GM19240 (cell line): ENCODE data around the gene MAEA.

Experiments
- DNase-seq: peaks from one replicate; pipeline ENCODE4 v3.0.0; 2011; ENCODE audit warnings: low spot score; ENCODE audit not compliant: insufficient read length

Gene MAEA

DNA sequence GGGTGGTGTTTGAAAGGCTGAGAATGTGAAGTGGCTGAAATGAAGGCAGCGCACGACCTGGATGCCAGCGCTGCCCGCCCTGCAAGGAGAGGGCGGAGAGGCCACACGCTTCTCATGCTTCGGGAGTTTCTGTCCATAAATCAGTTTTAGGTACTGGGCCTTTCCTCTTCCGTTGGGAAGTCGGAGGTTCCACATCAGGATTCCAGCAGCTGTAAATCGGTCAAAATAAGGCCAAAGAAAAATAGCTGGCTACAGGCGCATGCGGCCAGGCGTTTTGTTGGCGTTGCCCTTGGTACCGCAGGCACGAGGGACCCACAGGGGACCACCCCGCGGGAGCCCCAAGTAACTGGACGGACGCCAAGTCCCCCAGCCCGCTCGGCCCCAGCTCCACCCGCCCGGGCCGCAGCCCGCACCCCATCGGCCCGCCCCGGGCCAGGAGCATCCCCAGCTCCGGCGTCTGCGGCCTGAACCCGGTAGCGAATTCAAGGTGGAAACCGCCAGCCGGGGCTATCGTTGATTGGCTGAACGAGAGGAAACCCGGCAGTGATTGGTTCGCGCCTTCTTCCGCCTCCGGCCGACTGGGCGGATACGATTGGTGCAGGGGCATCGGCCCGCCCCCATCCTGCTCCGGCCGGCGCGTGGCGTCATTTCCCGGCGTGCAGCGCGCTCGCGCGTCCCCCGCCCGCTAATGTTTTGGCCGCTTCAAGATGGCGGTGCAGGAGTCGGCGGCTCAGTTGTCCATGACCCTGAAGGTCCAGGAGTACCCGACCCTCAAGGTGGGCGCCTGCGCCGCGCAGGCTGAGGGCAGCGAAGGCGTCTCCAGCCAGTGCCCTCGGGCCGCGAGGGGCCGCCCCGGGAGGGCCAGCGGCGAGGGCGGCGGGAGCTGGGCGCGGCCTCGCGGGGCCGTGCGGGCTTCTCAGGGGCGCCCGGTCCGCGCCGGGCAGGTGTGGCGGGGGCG, at the start of gene MAEA:
MAEA (plus strand) TSS at position 685 of the 958 bp plus-strand sequence; CDS start at position 708, 23 bp downstream.
- DNase-seq, result peak; percentile 99

DNA sequence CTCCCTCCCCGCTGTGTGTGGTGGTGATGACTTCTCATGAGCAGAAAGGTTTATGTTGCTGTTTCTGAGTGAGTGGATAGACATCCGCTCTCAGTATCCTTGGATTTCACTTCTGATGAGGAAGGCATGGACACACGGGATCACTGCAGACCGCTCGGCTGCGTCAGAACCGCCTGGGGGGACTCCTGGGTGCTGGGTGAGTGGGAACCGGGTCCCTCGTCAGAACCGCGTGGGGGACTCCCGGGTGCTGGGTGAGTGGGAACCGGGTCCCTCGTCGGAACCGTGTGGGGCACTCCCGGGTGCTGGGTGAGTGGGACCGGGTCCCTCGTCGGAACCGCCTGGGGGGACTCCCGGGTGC, 49.8 kb upstream of the MAEA start:
- no peak for DNase-seq

DNA sequence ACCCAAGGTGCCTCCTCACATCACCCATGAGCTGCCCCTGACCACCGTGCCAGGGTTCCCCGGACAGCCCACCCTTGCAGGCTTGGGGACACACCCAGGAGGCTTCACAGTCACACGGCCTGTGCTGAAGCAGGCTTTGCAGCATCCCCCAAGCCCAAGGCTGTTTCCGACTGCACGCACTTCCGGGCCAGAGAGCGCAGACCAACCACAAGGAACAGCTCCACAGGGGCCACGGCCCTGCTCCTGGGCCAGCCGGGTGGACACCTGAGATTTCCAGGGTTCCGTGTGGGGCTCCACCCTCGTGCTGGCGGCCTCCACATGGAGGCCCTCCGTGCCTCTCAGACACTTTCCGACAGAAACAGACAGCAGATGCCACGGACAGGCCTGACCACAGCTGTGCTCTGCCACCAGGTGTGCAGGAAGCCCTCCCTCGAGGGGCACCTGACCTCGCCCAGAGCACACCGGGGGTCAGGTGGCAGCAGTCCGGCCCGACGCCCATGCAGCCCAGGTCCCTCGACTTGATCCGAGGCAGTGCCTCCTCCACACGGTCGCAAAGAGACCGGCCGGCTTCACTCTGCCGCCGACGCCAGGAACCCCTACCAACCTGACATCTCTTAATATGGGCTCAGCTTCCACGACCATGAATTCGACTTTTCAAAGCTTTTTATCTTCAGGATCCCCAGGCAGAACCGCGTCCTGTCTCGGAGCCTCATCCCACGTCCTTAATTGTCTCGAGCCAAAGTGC, 48.8 kb upstream of the MAEA start:
- no peak for DNase-seq

DNA sequence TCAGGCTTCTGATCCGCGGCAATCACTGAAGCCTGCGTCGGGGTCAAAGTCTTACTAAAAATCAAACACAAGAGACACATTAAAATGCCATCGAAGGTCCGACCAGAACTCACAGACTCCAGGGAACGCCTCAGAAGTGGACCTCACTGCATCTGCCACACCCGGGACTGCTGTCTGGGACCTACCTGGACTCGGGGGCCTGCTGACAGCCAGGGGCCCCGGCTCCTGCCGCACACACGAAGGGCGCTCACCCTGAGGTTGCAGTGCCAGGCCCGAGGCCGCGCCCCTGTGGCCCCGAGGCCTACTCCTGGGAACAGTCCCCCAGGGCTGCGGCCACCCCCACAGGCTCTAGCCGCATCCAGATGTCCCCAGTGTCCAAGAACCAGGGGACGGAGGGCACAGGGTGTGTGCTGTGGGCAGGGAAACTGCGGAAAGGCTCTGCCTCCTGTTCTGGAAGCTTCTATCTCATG, 48.2 kb upstream of the MAEA start:
- DNase-seq, result no peak

DNA sequence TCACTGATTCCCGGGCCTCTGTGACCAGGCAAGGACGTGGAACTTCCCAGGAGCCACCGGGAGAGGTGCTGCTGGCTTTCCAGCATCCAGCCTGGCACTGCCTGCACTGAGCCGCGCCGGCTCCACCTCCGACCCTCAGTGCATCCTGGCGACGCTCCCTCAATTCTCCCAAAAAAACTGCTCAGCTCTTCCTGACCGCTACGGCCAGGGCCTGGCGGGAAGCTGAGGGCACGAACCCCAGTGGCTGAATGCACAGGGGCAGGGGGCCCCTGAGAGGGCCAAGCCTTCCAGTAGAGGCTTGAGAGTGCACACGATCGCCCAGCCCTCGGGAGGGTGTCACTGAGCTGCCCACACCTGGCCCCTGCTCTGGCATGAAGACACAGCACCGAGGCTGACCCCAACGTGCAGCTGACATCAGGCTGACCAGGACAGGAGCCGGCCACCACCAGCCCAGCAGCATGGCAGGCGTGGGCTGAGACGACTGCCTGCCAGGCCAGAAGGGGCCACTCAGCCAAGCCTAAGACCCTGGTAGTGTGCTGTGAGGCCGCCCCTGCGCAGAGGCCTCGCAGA, 47.7 kb upstream of the MAEA start:
- no peak for DNase-seq

DNA sequence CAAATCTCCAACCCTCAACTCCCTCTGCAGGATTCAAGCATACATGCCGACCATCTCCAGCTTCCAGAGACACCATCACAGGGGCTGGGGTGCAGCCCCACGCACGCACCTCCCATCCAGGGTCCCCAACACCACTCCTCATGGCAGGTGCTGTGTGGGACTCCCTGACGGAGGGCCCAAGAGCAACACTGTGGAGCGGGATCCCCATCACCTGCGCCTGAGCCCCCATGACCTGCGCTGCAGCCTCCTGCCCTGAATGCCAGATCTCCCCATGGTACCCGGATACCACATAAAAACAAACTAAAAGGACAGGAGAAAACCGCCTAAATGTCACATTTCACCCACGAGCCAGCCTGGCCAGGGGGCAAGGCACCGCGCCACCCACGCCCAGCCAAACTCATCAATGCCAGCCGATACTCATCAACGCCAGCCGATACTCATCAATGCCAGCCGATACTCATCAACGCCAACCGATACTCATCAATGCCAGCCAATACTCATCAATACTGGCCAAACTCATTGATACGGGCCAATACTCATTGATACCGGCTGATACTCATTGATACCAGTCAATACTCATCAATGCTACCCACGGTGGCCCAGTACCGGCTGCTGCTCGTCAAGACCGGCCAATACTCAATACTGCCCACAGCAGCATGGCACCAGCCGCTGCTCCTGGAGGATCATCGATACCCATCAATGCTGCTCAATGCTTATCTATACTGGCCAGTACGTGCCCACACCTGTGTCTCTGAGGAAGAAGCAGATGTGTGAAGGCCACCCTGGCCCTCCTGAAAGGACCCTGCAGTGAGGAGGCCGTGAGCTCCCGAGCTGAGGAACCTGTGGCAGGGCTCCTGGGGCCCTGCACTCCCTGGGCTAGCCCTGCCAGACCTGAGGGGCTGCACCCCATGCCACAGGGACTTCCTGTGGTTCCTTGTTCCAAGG, 46.9 kb upstream of the MAEA start:
- no peak for DNase-seq

DNA sequence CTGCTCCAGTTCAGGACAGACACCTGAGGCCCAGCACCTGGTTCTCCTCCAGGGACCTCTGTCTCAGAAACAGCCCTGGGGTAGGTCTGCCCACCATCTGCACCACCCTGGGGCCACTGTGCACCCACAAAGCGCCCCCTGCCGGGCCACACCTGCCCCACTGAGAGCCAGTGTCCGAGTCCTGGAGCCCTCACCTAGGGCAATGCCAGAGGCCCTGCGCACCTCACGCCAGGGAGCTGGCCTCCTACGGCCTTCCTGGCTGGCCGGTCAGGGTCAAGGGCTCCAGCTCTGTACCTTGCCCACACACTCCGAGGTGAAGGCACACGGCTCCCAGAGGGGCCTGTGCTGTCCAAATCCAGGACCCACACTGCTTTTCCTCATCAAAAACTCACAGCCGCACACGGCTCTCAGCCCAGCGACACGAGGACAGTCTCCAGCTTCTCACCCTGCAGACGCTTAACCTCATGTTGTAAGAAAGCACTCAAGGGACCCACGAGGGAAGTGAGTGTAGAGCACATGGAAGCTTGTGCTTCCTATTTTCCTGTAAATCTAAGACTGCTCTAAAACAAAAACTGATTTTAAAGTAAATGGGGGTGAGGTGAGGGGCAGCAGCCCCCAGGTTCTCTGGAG, 46.1 kb upstream of the MAEA start:
- DNase-seq, result no peak

DNA sequence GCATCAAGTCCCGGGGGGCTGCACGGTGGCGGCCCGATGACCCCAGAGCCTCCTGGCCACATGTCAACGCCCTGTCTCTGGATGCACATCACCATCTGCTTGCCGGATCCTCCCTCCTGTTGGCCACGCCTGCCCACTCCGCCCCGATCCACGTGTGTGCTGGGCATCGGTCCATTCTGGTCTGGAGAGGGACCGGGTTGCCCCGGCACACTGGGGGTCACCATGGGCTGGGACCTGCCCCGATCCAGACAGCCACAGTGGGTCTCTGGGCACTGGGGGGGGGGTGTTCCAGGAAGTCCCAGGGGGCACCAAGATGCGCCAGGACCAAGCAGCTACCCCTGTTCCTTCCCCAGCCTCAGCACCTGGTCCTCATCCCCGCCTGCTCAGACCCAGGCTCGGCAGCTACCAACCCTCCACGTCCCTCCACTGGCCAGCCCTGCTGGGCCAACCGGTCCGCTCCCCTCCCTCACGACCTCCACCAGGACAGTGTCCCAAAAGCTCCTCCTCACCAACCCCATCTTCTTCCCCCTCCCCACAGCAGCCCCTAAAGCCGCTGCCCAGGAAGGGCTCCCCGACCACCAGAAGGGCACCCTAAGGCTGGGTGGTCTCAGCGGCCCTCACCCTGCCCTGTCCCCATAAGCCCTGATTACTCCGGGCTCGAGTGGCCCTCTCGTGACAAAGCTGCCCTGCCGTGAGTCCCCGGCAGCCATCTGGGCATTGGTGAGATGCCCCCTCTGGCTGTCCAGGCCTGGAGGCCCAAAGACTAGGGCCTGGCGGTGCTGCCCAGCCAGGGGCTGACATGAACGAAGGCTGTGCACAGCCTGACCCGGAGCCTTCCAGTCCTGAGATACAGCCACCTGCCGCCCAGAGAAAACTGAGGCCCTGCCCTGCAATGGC, 45.4 kb upstream of the MAEA start:
- DNase-seq, result no peak

DNA sequence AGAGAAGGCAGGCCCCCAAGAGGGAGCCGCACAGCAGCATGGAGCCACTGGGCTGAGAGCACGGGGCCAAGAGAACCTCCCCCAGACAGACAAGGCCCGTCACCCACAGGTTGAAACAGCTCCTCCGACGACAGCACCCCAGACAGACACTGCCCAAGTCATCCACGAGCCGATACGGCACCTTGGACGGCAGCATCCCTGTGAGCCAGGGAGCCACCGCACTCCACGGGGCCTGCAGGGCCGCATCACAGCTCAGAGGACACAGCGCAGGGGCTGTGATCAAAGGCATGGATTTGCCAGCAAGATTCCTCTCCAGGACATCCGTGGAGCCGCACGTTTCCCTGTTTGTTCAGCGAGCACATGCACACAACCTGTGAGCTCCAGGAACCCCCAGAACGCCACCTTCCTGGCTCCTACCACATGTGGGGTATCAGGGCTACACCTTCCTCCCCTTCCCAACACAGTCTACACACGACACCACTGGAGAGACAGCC, 44.7 kb upstream of the MAEA start:
- no peak for DNase-seq

DNA sequence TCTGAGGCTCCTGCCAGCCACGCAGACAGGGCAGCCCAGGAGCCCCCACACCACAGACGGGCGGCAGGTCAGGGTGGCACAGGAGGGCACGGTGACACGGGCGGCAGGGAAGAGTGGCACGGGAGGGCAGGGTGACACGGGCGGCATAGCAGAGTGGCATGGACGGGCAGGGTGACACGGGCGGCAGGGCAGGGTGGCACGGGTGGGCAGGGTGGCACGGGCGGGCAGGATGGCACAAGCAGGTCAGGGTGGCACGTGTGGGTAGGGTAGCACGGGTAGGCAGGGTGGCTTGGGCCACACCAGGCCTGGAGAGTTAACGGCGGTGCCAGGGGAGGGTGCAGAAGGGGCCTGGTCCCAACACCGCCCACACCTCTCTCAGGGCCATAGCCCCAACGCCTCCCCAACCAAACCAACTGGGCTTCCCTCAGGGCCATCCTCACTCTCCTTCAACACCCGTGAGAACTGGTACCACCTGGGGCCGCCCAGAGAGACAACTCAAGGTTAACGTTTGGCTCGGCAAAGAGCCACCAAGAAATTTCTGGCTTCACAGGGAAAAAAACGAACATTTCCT, 44.1 kb upstream of the MAEA start:
- no peak for DNase-seq

DNA sequence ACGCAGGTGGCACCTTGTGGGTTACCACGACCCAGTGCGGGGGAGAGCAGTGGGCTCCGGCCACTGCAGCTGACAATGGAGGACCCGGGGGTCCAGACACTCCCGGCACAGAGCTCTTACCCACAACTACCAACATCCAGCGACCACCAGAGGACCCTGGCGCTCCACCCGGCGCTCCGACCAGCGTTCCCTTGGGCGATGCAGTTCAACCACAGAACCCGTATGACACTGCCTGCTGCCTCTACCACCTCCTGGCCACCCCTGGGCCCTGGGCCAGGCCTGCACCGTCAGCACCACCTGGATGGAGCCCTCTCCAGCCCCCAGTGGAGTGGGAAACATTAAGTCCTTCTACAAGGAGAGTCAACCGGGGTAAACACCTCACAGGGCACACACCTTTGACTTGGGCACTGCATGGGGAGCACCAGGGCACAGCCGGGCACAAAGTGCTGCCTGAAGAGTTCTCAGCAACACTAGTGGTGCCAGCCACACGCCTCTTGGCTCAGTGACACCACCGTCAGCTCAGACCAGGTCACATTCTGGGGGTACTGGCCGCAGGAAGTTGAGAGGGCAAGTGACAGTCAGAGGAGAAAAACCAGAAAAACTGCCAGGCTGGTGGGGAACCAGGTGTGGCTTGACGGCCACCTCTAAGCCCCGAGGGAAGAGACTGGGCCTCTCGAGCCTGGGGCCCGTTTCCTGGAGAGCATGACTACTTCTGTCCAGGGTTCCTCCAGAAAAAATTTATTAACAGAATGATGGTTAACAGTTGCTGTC, 43.4 kb upstream of the MAEA start:
- DNase-seq, result no peak

DNA sequence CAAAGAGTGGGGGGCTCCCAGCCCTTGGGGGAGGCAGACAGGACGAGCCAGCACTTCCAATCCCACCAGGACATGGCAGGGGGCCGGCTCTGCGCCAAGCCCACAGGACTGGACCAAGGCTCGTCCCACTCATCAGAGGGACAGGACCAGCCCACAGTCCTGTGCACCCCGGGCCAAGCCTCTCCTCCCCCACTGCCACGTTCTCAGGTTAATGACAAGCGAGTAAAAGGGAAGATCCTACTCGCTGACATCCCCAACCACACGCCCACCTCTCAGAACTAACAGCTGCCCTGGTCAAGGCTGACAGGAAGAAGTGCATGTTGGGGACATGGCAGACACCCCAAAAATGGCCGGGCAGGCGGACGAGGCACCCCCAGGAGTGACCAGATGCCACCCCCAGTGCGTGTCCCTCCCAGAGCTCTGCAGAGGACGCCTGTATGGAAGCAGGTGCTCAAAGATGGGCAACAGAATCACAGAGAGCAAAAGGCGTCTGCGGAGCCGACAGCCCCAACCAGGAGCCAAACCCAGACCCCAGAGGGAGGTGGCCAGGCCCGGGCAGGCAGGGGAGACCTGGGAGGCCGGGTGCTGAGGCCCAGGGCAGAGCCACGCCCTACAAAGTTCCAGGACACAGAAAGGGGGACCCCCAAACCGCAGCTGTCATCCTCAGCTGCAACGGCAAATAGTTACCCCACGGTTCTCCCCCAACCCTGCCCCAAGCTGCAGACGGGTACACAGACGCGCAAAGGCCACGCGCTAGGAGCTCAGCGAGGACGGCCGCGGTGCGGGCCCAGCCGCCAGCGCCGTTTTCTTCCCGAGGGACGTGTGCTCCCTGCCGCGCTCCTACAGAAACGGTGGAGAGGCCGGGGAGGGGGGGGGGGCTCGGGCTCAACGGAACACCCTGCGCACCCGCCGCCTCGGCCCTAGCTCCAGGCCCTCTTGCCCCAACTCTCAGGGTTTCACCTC, 42.5 kb upstream of the MAEA start:
- no peak for DNase-seq

DNA sequence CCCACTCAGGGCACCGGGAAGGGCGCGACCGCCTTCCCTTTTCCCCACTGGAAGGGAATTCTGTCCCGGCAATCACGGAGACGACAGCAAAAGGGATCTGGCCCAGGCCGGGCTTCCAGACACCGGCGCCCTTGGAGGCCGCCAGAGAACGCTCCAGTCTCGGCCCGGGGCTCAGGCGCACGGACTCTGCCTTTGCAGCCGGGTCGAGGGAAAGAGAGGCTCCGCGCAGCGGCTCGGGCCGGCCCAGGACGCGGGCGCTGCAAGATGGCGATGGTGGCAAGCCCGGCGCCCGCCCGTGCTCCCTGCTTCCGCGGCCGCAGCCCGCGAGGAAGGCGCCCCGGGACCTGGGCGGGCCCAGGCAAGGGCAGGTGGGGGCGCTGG, 41.8 kb upstream of the MAEA start:
- DNase-seq, result no peak

DNA sequence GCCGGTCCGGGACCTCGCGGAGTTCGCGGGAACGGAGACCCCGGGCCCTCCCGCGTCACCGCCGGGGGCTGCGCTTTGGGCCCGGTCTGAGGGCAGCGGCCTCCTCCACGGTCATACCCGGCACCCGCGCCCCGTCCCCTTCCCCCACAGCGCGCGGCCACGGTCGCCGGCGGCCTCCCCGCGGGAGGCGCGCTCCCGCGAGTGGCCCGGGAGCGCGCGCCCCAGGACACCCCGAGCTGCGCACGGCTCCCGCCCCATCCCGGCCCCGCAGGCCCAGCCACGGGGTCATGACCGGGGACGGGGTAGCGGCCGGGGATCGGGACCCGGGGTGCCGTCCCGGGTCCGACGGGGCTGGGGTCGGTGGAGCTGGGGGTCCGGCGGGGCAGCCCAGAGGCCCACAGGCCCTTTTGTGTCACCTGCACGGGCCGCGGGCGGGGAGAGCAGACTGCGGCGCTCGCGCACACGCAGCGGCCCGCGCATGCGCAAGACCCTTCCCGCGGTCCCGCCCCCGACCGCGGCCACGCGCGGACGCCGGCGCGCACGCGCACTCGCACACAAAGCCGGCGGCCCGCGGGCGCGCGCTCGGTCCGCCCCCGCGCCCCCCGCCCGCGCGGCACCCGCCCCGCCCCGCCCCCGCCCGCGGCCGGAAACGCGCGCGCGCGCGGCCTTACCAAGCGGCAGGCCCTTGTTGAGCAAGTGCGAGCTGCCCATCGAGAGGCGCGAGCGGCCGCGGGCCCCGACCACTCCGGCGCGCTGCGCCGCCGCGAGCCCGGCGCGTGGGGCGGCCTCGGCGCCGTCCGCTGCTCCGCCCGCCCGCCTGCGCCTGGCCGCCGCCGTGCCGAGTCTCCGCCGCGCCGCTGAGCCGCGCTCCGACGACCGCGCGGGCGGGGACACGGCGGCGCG, 41.2 kb upstream of the MAEA start, which contains the start of gene CTBP1:
CTBP1 (minus strand) TSS at position 886 of the 903 bp plus-strand sequence. CDS start 7,799 bp downstream, outside the sequence.
- peak; percentile 92 for DNase-seq

DNA sequence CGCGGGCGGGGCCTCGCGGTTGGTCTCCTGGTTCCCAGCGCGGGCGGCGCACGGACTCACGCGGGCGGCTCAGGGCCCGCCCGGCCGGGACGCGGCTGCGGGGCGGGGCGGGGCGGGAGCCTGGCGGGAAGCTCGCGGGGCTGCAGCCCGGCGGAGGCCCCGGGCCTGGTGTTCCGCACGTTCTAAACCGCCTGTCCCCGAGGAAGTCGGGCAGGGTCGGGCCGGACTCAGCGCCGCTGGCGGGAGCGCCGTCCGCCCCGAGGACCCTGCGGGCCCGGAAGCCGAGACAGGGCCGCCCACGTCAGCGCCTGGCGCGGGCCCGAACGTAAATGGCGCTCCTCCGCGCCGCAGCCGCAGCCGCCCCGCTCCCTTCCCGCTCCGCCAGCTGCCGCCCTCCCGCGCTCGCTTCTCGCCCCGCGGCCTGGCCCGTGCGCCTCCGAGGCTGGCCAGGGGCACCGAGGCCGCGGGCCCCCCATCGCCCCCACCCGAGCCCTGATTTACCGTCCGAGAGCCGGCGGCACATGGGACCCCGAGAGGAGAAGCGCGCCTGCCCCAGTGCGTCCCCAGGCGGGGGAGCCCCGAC, 40.5 kb upstream of the MAEA start:
- peak; percentile 87 for DNase-seq
